IMR-90 (cell line): ENCODE measurements around the gene ORC4. TPM values are rescaled to one million over a fixed set of nuclear protein-coding genes. Genes with fewer than 3 reads are reported as not detected.

Experiments used
- ATAC-seq: fragments of 200-7000 bp; cut with Tn5 transposase; 2 replicates; pipeline ENCODE4 v1.9.1; 2020; ENCODE audit warnings: low read depth, mild to moderate bottlenecking, moderate library complexity
- BruUV-seq: library from RNA; stranded (reverse); fragments of 400-500 nt; replicated peaks from 2 replicates; lab custom pipeline; 2021; lab: Mats Ljungman, UMichigan
- CTCF ChIA-PET: fragments of 300-600 bp; formaldehyde crosslinking; extraction: SDS; loops from one replicate; lab custom pipeline; 2021; ENCODE audit warnings: antibody characterized with exemption; lab: Yijun Ruan, JAX
- POLR2A ChIA-PET: fragments of 300-600 bp; sonication (Branson Sonifier 250); formaldehyde crosslinking; loops from one replicate; lab custom pipeline; 2022; ENCODE audit warnings: antibody characterized with exemption; ENCODE audit not compliant: unreplicated experiment; lab: Charles Lee
- DNase-seq: peaks from one replicate; pipeline ENCODE4 v3.0.0; 2013
- H2AFZ ChIP-seq: replicated peaks from 2 replicates; pipeline ENCODE3; 2013; ENCODE audit warnings: low read length, mild to moderate bottlenecking; ENCODE audit not compliant: poor library complexity
- H2AK5ac ChIP-seq: 2 replicates; pipeline ENCODE4 v1.6.1; 2013; ENCODE audit warnings: low read depth, low read length, inconsistent platforms
- H2AK9ac ChIP-seq: replicated peaks from 2 replicates; pipeline ENCODE3; 2013; ENCODE audit warnings: mild to moderate bottlenecking, low read depth, low read length, moderate library complexity; ENCODE audit not compliant: poor library complexity
- H2BK120ac ChIP-seq: 2 replicates; pipeline ENCODE4 v1.6.1; 2013; ENCODE audit warnings: low read depth, low read length, inconsistent platforms
- H2BK15ac ChIP-seq: 3 replicates; pipeline ENCODE4 v1.6.1; 2013; ENCODE audit warnings: low read depth, low read length, inconsistent platforms
- H2BK20ac ChIP-seq: 2 replicates; pipeline ENCODE4 v1.6.1; 2013; ENCODE audit warnings: low read depth, mild to moderate bottlenecking, inconsistent platforms, low read length, moderate library complexity
- H2BK5ac ChIP-seq: 2 replicates; pipeline ENCODE4 v1.6.1; 2013; ENCODE audit warnings: mild to moderate bottlenecking, low read depth, low read length, inconsistent platforms; ENCODE audit not compliant: poor library complexity, severe bottlenecking
- H3K14ac ChIP-seq: replicated peaks from 2 replicates; pipeline ENCODE4 v1.6.1; 2013; ENCODE audit warnings: low read depth, low read length, inconsistent platforms
- H3K18ac ChIP-seq: 2 replicates; pipeline ENCODE4 v1.6.1; 2013; ENCODE audit warnings: low read depth, low read length, control low read depth
- H3K23ac ChIP-seq: 2 replicates; pipeline ENCODE4 v1.6.1; 2013; ENCODE audit warnings: low read depth, low read length, inconsistent platforms
- H3K27ac ChIP-seq: 2 replicates; pipeline ENCODE4 v1.5.1; 2013; ENCODE audit warnings: mild to moderate bottlenecking, control low read depth, low read length; ENCODE audit not compliant: insufficient read depth
- H3K27me3 ChIP-seq: 2 replicates; pipeline ENCODE4 v1.6.1; 2013; ENCODE audit warnings: low read length; ENCODE audit not compliant: control insufficient read depth, insufficient read depth
- H3K36me3 ChIP-seq: 2 replicates; pipeline ENCODE4 v1.6.1; 2013; ENCODE audit warnings: low read length, mixed read lengths; ENCODE audit not compliant: control insufficient read depth, insufficient read depth
- H3K4ac ChIP-seq: 2 replicates; pipeline ENCODE4 v1.6.1; 2013; ENCODE audit warnings: low read depth, low read length, inconsistent platforms
- H3K4me1 ChIP-seq: 2 replicates; pipeline ENCODE4 v1.6.1; 2013; ENCODE audit warnings: low read length, mixed read lengths; ENCODE audit not compliant: control insufficient read depth, insufficient read depth
- H3K4me2 ChIP-seq: 2 replicates; pipeline ENCODE4 v1.6.1; 2013; ENCODE audit warnings: low read depth, mild to moderate bottlenecking, control low read depth, low read length, moderate library complexity
- H3K4me3 ChIP-seq: 2 replicates; pipeline ENCODE4 v1.5.1; 2013; ENCODE audit warnings: low read depth, mild to moderate bottlenecking, control low read depth, low read length, moderate library complexity; ENCODE audit not compliant: insufficient read depth
- H3K56ac ChIP-seq: 2 replicates; pipeline ENCODE4 v1.6.1; 2013; ENCODE audit warnings: low read length, inconsistent platforms; ENCODE audit not compliant: insufficient read depth; ENCODE audit errors: extremely low read depth
- H3K79me1 ChIP-seq, 2 experiments: 2 replicates each; pipeline ENCODE4 v1.6.1; 2013; ENCODE audit warnings: low read length in 2 of 2, inconsistent platforms in 1 of 2, low read depth in 1 of 2
- H3K9ac ChIP-seq: 2 replicates; pipeline ENCODE4 v1.6.1; 2013; ENCODE audit warnings: low read depth, low read length, control low read depth
- H3K9me1 ChIP-seq: 2 replicates; pipeline ENCODE4 v1.6.1; 2013; ENCODE audit warnings: low read length, inconsistent platforms; ENCODE audit not compliant: insufficient read depth
- H3K9me3 ChIP-seq: 2 replicates; pipeline ENCODE4 v1.6.1; 2013; ENCODE audit warnings: low read length; ENCODE audit not compliant: control insufficient read depth, insufficient read depth
- H4K20me1 ChIP-seq: 2 replicates; pipeline ENCODE4 v1.6.1; 2013; ENCODE audit warnings: low read length, inconsistent platforms; ENCODE audit not compliant: insufficient read depth
- H4K5ac ChIP-seq: 2 replicates; pipeline ENCODE4 v1.6.1; 2013; ENCODE audit warnings: mild to moderate bottlenecking, low read depth, low read length, control low read depth
- H4K8ac ChIP-seq, 2 experiments: 2 replicates each; pipeline ENCODE4 v1.6.1; 2013; ENCODE audit warnings: low read depth in 2 of 2, low read length in 2 of 2, control low read depth in 1 of 2, inconsistent platforms in 1 of 2
- H4K91ac ChIP-seq: 2 replicates; pipeline ENCODE4 v1.6.1; 2013; ENCODE audit warnings: low read depth, low read length, inconsistent platforms; ENCODE audit not compliant: insufficient read depth
- CTCF ChIP-seq: conservative IDR thresholded peaks from 2 replicates; pipeline ENCODE4 v1.5.1; 2012; ENCODE audit warnings: mild to moderate bottlenecking, low read depth, low read length, improper control_type of control experiment
- SMC3 ChIP-seq: fragments of 150-350 bp; IDR thresholded peaks from 2 replicates; pipeline ENCODE4 v1.6.1; 2016; ENCODE audit warnings: low read depth, mild to moderate bottlenecking, antibody characterized with exemption, low read length, moderate library complexity
- WGBS, 2 experiments: methylation state at CpG; one replicate each; pipeline versions ENCODE4 v1.1.5 to v1.1.7; 2013; ENCODE audit warnings: missing lambda C conversion rate in 2 of 2; ENCODE audit not compliant: insufficient read length in 1 of 2; ENCODE audit errors: extremely low coverage in 2 of 2; 5-methylcytosine and 5-hydroxymethylcytosine counted together
- dilution Hi-C: fragments of 300-500 bp; cut with HindIII; formaldehyde crosslinking; loops from one replicate; pipeline ENCODE4 v1.14.3; 2018; ENCODE audit warnings: low sequenced_read_pairs; ENCODE audit not compliant: unreplicated experiment
- in situ Hi-C: fragments of 300-500 bp; cut with MboI; formaldehyde crosslinking; loops from 3 replicates; pipeline ENCODE4 v1.14.3; 2019; ENCODE audit warnings: low sequenced_read_pairs, inconsistent platforms, mixed read lengths
- intact Hi-C: fragments of 100-400 bp; cut with micrococcal nuclease; formaldehyde crosslinking; loops from 2 replicates; pipeline ENCODE4 v1.10.0; 2022
- polyA plus RNA-seq, 3 experiments: library from polyadenylated mRNA; depleted of rRNA; stranded (reverse); fragments of >200 nt; gene quantifications; 2 replicates each; pipeline ENCODE4 v1.2.3, GENCODE V29; 2012; ENCODE audit warnings: low replicate concordance in 1 of 3
- total RNA-seq: library from RNA; depleted of rRNA; stranded (reverse); fragments of >200 nt; gene quantifications from 2 replicates; pipeline ENCODE4 v1.2.3, GENCODE V29; 2012

ORC4 gene
- total and polyA plus RNA-seq, 2 of the 4 experiments (the other 2 are of a cell fraction), result 20.6 to 23.5 TPM

- TF ChIP-seq CTCF (no peak), SMC3 (no peak)
- intact Hi-C loops, result no loop called here
- Histone ChIP-seq H3K9me1 (peaks cover 2% of the 10 kb centered on the region; the same call in 1 of the 2 replicates), H2AFZ (no peak overlapping the region), H2AK9ac (no peak overlapping the region), H3K27ac (no peak overlapping the region), H3K9ac (no peak overlapping the region), H4K8ac (no peak overlapping the region), H3K14ac (no peak overlapping the region), H2BK15ac (no peak overlapping the region), H3K79me1 (peaks cover 3 to 25% of the 10 kb centered on the region in 2 experiments; a peak in 2 of 4 replicates), H3K4me3 (no peak overlapping the region), H2AK5ac (no peak overlapping the region), H3K4me1 (no peaks in the 10 kb centered on the region; the same call in 1 of the 2 replicates), H2BK20ac (no peak overlapping the region), H4K5ac (no peak overlapping the region), H3K4ac (no peak overlapping the region), H4K91ac (no peak overlapping the region), H3K23ac (no peak overlapping the region), H3K27me3 (no peaks in the 10 kb centered on the region), H3K9me3 (no peaks in the 10 kb centered on the region), H4K20me1 (peaks cover 11% of the 10 kb centered on the region; the same call in 1 of the 2 replicates), H2BK5ac (no peak overlapping the region), H3K36me3 (0 out of 2 replicates have a peak, but pooled peaks cover 1% of the 10 kb centered on the region), H3K56ac (no peak overlapping the region), H3K18ac (no peak overlapping the region), H2BK120ac (no peak overlapping the region), H3K4me2 (no peak overlapping the region)
- ChIA-PET POLR2A (no interaction called here), CTCF (no interaction called here)
- dilution Hi-C loops, result no loop called here
- WGBS, 2 experiments, result no CpG with 5 or more reads among the region's 4 CpGs
- DNase-seq (no peak), ATAC-seq (no peak)
- in situ Hi-C loops, result no loop called here
- no TSS peak for BruUV-seq
These were observed 11.7 kb upstream of the ORC4 start for GRCh38 chr2:148032215-148032614.
